ENCODE measurements around the gene PPFIA2.

- TF ChIP-seq, protein P1, sequence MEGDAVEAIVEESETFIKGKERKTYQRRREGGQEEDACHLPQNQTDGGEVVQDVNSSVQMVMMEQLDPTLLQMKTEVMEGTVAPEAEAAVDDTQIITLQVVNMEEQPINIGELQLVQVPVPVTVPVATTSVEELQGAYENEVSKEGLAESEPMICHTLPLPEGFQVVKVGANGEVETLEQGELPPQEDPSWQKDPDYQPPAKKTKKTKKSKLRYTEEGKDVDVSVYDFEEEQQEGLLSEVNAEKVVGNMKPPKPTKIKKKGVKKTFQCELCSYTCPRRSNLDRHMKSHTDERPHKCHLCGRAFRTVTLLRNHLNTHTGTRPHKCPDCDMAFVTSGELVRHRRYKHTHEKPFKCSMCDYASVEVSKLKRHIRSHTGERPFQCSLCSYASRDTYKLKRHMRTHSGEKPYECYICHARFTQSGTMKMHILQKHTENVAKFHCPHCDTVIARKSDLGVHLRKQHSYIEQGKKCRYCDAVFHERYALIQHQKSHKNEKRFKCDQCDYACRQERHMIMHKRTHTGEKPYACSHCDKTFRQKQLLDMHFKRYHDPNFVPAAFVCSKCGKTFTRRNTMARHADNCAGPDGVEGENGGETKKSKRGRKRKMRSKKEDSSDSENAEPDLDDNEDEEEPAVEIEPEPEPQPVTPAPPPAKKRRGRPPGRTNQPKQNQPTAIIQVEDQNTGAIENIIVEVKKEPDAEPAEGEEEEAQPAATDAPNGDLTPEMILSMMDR (IDR thresholded peaks at IDR 0.05; ENCODE audit: insufficient read depth, low read depth, low read length) = no peak
- TF ChIP-seq EZH2 (IDR thresholded peaks at IDR 0.05; ENCODE audit: insufficient read depth, low read length) = no peak
Measured at GRCh38 chr12:81564237-81564636, 194.9 kb downstream of the PPFIA2 start.

Data from astrocyte (in vitro differentiated cells and primary cell).